OCI-LY7 (cell line): ENCODE data around the gene RPL36. TPM values are rescaled to one million over a fixed set of nuclear protein-coding genes. Genes with fewer than 3 reads are reported as not detected.

ENCODE experiments used
- BruUV-seq: library from RNA; stranded (reverse); fragments of 400-500 nt; replicated peaks from 2 replicates; lab custom pipeline; 2021; lab: Mats Ljungman, UMichigan
- CTCF ChIA-PET: fragments of 300-600 bp; sonication (Branson Sonifier 250); formaldehyde crosslinking; loops from one replicate; lab custom pipeline; 2022; ENCODE audit warnings: antibody characterized with exemption; ENCODE audit not compliant: unreplicated experiment; lab: Charles Lee
- POLR2A ChIA-PET: fragments of 300-600 bp; sonication (Branson Sonifier 250); formaldehyde crosslinking; loops from one replicate; lab custom pipeline; 2022; ENCODE audit warnings: antibody characterized with exemption; lab: Charles Lee
- DNase-seq: peaks from one replicate; pipeline ENCODE4 v3.0.0-alpha.2; 2015; ENCODE audit warnings: low spot score
- H2AFZ ChIP-seq: fragments of 200-600 bp; sonication (generic), shearing (Covaris generic); 2 replicates; pipeline ENCODE4 v1.6.1; 2014; ENCODE audit warnings: mild to moderate bottlenecking, antibody characterized with exemption, low read length, moderate library complexity
- H3K27ac ChIP-seq: fragments of 200-600 bp; sonication (generic); 2 replicates; pipeline ENCODE4 v1.5.1; 2014; ENCODE audit warnings: mixed run types, low read depth, mild to moderate bottlenecking, moderate library complexity, low read length, inconsistent platforms; ENCODE audit not compliant: poor library complexity, severe bottlenecking
- H3K36me3 ChIP-seq: fragments of 200-600 bp; sonication (generic); 2 replicates; pipeline ENCODE4 v1.6.1; 2014; ENCODE audit warnings: mild to moderate bottlenecking, antibody characterized with exemption, low read length, moderate library complexity, mixed read lengths; ENCODE audit not compliant: insufficient read depth
- H3K4me1 ChIP-seq: fragments of 200-600 bp; sonication (generic); 2 replicates; pipeline ENCODE4 v1.5.1; 2014; ENCODE audit warnings: mild to moderate bottlenecking, low read length; ENCODE audit not compliant: insufficient read depth, poor library complexity, severe bottlenecking
- H3K4me2 ChIP-seq: fragments of 200-600 bp; sonication (generic); 2 replicates; pipeline ENCODE4 v1.6.1; 2014; ENCODE audit warnings: mild to moderate bottlenecking, low read length
- H3K4me3 ChIP-seq: fragments of 200-600 bp; sonication (generic); 2 replicates; pipeline ENCODE4 v1.5.1; 2014; ENCODE audit warnings: mild to moderate bottlenecking, low read depth, low read length; ENCODE audit not compliant: poor library complexity, severe bottlenecking
- H3K79me2 ChIP-seq: fragments of 200-600 bp; sonication (generic); 2 replicates; pipeline ENCODE4 v1.6.1; 2016; ENCODE audit warnings: low read depth, mild to moderate bottlenecking, low read length, moderate library complexity, mixed read lengths; ENCODE audit not compliant: insufficient read depth
- H3K9me2 ChIP-seq: fragments of 200-600 bp; sonication (generic); 2 replicates; pipeline ENCODE4 v1.6.1; 2016; ENCODE audit warnings: mild to moderate bottlenecking, low read length, mixed read lengths; ENCODE audit not compliant: insufficient read depth
- H3K9me3 ChIP-seq: fragments of 200-600 bp; sonication (generic); 2 replicates; pipeline ENCODE4 v1.6.1; 2014; ENCODE audit warnings: mild to moderate bottlenecking, mixed run types, low read length, mixed read lengths
- H4K20me1 ChIP-seq: fragments of 200-600 bp; sonication (generic); 2 replicates; pipeline ENCODE4 v1.6.1; 2014; ENCODE audit warnings: mild to moderate bottlenecking, antibody characterized with exemption, low read length, moderate library complexity, mixed read lengths; ENCODE audit not compliant: insufficient read depth
- CTCF ChIP-seq: fragments of 200-600 bp; sonication (generic); conservative IDR thresholded peaks from 2 replicates; pipeline ENCODE4 v1.5.1; 2014; ENCODE audit warnings: mild to moderate bottlenecking, antibody characterized with exemption, low read length, moderate library complexity, mixed read lengths
- EZH2phosphoT487 ChIP-seq: fragments of 200-600 bp; sonication (generic); IDR thresholded peaks from 2 replicates; pipeline ENCODE4 v1.6.1; 2018; ENCODE audit warnings: low read depth, borderline replicate concordance, mild to moderate bottlenecking, mixed run types, antibody characterized with exemption, low read length, moderate library complexity, mixed read lengths
- intact Hi-C: fragments of 100-400 bp; cut with micrococcal nuclease; formaldehyde crosslinking; loops from one replicate; pipeline ENCODE4 v1.10.0; 2022; ENCODE audit not compliant: unreplicated experiment
- total RNA-seq, 2 experiments: library from RNA; depleted of rRNA in 1 of 2; stranded (reverse); fragments of >200 nt in 1 of 2; shearing (Covaris generic) in 1 of 2; gene quantifications; 2 replicates each; pipeline ENCODE4 v1.2.3, GENCODE V29; 2014 to 2022

RPL36 gene
- total RNA-seq, 2 experiments from 2014 or later, result 1,257 to 1,936 TPM

- H2AFZ ChIP-seq, result no peak overlapping the region
- H3K27ac ChIP-seq, result no peak overlapping the region
- H3K79me2 ChIP-seq, result no peaks in the 10 kb centered on the region
- no peak overlapping the region for H3K4me3 ChIP-seq
- H3K36me3 ChIP-seq, result peaks cover 91% of the 10 kb centered on the region
- intact Hi-C loops, result no loop called here
- no peaks in the 10 kb centered on the region for H4K20me1 ChIP-seq
- H3K4me1 ChIP-seq, result no peaks in the 10 kb centered on the region
- no peak overlapping the region for H3K4me2 ChIP-seq
- no peak for TF ChIP-seq CTCF
- no peak for TF ChIP-seq EZH2phosphoT487
- ChIA-PET POLR2A (interaction anchor here (0.7 kb wide), 2 partner anchors 16 to 1838 kb away, joined by 3 to 4 read pairs; partner anchors contain the start of gene RPL36), CTCF (interaction anchor here (0.6 kb wide), 1 partner anchor 246 kb away, joined by 3 read pairs; no protein-coding TSS in a partner anchor)
- no peak for DNase-seq
- no peaks in the 10 kb centered on the region for H3K9me2 ChIP-seq
- H3K9me3 ChIP-seq, result no peaks in the 10 kb centered on the region
- BruUV-seq, result no TSS peak
Observed at GRCh38 chr19:5705552-5705951, 15.5 kb downstream of the RPL36 start.

GRCh38 chr19:5706876-5707573 lies 16.9 kb downstream of the RPL36 start:
- CTCF ChIA-PET, result no interaction called here
- no peak overlapping the region for H3K4me3 ChIP-seq
- no peaks in the 10 kb centered on the region for H3K79me2 ChIP-seq
- no peak for DNase-seq
- no peak overlapping the region for H3K4me2 ChIP-seq
- H2AFZ ChIP-seq, result no peak overlapping the region
- TF ChIP-seq EZH2phosphoT487, result no peak
- no peak for TF ChIP-seq CTCF
- no TSS peak for BruUV-seq
- POLR2A ChIA-PET, result no interaction called here
- H3K27ac ChIP-seq, result no peak overlapping the region
- H4K20me1 ChIP-seq, result no peaks in the 10 kb centered on the region
- intact Hi-C loops, result no loop called here
- H3K36me3 ChIP-seq, result peaks cover 92% of the 10 kb centered on the region
- no peaks in the 10 kb centered on the region for H3K9me3 ChIP-seq
- H3K9me2 ChIP-seq, result no peaks in the 10 kb centered on the region
- H3K4me1 ChIP-seq, result no peaks in the 10 kb centered on the region
